HG02852 (cell line): Measurements from ENCODE around the gene RANBP9.

Experiments used
- ATAC-seq: cut with Tn5 transposase; IDR thresholded peaks from one replicate; pipeline ENCODE4 v1.9.1; 2021; ENCODE audit warnings: mild to moderate bottlenecking, moderate library complexity; ENCODE audit not compliant: unreplicated experiment

Gene RANBP9

GRCh38 chr6:13679996-13680395 is 31.6 kb downstream of the RANBP9 start:
- no peak for ATAC-seq

GRCh38 chr6:13678255-13678983 is 33.2 kb downstream of the RANBP9 start:
- no peak for ATAC-seq

DNA sequence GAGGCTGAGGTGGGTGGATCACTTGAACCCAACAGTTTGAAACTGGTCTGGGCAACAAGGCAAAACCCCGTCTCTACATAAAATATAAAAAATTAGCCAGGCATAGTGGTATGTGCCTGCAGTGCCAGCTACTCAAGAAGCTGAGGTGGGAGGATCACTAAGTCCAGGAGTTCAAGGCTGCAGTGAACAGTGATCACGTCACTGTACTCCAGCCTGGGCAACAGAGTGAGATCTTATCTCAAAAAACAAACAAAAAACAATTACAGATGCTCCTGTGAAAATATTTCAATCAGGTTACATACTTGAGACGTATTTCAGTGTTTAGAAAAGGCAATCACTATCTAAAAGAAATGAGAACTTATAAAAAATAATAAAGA is 33.8 kb downstream of the RANBP9 start:
- no peak for ATAC-seq

DNA sequence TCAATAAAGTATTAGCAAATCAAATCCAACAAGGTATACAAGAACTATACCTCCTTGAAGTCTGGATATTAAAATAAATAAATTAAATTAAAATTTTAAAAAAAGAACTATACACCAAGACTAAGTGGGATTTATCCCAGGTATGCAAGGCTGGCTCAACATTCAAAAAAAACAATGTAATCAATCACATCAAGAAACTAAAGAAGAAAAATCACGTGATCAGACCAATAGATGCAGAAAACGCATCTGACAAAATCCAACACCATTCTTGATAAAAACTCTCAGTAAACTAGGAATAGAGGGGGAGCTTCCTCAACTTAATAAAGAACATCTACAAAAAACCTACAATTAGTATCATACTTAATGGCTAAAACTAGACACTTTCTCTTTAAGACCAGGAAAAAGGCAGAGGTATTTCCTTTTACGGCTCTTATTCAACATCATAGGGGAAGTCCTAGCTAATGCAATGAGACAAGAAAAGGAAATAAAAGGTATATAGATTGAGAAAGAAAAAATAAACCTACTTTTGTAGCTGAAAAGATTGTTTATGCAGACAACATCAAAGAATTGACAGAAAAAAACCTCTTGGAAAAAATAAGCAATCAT is 35.0 kb downstream of the RANBP9 start:
- no peak for ATAC-seq

GRCh38 chr6:13674533-13675190 is 37.0 kb downstream of the RANBP9 start:
- no peak for ATAC-seq

GRCh38 chr6:13673825-13674444 is 37.7 kb downstream of the RANBP9 start:
- ATAC-seq, result no peak

GRCh38 chr6:13673368-13673767 is 38.3 kb downstream of the RANBP9 start:
- no peak for ATAC-seq

DNA sequence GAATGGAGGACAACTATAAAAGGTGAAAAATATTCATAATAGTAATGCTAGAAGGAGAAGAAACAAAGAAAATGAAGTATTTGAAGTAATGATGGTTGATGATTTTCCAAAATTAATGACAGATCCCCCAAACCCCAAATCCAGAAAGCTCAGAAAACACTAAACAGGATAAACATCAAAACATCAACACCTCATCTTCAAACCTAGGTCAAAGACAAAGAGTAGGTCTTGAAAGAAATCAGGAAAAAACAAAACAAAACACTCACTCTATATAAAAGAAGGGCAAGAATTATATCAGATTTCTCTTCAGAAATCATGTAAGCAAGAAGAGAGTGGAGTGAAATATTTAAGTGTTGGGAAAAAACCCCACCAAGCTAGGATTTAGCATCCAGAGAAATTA is 38.7 kb downstream of the RANBP9 start:
- ATAC-seq, result no peak

DNA sequence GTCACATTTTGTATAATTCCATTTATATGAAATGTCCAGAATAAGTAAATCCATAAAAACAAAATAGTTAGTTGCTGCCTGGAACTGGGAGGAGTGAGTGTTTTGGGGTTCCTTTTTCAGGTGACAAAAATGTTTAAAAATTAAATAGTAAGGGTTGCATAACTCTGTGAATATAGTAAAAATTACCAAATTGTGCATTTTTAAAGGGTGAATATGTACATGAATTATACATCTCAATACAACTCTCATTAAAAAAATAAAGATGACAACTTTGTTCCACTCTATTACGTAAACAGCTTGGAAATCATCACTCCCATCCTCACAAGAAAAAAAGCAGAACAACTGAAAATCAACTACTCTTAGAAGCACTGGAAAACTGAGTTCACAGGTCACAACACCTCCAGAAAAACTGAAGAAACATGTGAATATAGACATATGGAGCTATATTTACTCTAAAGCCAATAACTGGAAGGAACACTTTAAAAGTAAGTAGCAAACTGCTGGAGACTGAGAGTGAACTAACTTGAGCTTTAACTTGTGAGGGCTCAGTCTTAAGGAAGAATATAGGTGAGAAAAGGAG is 40.0 kb downstream of the RANBP9 start:
- no peak for ATAC-seq

GRCh38 chr6:13669476-13669875 is 42.2 kb downstream of the RANBP9 start:
- ATAC-seq, result no peak

GRCh38 chr6:13668291-13668928 is 43.2 kb downstream of the RANBP9 start:
- no peak for ATAC-seq

DNA sequence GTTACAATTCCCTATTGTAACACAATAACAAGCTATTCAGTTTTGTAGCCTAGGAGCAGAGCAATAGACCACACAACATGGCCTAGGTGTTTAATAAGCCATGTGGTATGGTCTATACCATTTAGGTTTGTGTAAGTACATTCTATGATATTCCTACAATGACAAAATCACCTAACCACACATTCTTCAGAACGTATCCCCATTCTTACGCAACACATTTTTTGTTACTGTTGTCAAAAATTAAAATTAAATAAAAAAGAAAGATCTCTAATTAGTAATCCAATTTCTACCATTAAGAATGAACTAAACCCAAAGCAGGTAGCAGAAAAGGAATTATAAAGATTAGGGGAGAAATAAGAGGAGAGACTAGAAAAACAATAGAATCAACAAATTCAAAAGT is 44.0 kb downstream of the RANBP9 start:
- no peak for ATAC-seq

GRCh38 chr6:13666194-13667105 is 45.2 kb downstream of the RANBP9 start:
- no peak for ATAC-seq

- ATAC-seq, result no peak
These were observed 46.8 kb downstream of the RANBP9 start for GRCh38 chr6:13664703-13665352.

GRCh38 chr6:13663986-13664385 is 47.6 kb downstream of the RANBP9 start:
- ATAC-seq, result no peak

- ATAC-seq, result no peak
These were observed 48.8 kb downstream of the RANBP9 start for GRCh38 chr6:13662651-13663334.

DNA sequence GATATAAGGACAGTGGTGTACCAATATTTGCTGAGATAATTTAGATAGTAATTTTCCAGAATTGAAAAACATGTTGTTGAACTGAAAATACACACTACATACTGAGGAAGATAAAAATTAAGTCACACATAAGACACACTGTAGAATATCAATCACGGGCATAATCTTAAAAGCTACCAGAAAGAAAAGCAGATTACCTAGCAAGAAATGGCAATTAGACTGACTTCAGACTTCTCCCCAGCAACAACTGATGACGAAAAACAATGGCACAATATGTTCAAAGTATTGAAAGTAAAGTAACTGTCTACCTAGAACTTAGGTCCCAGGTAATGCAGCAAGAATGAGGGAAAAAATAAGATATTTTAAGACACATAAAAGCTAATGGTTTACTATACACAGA is 50.0 kb downstream of the RANBP9 start:
- no peak for ATAC-seq

- ATAC-seq, result no peak
These were observed 50.7 kb downstream of the RANBP9 start for GRCh38 chr6:13660893-13661292.

DNA sequence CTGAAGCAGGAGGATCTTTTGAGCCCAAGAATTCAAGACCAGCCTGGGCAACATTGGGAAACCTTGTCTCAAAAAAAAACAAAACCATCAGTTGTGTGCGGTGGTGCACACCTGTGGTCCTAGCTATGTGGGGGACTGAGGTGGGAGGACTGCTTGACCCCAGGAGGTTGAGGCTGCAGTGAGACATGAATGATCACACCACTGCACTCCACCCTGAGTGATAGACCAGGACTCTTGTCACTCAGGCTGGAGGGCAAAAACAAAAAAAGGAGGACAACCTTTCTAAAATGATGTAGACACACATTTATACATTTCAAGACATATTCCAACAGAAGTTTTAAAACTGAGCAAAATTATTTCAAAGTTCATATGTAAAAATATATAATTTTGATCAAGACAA is 51.4 kb downstream of the RANBP9 start:
- ATAC-seq, result no peak
